Stimulated activated naive B cell treated with anti-CD40 and anti-IgM and Interleukin-4, amounts not matched to agents 10 μg/mL and 1 μg/mL and 100 μg/mL, for 72 hours (primary cell): Measurements from ENCODE around the gene LHX4.

Source experiments
- ATAC-seq, 2 donors: fragments of 150-1000 bp; cut with Tn5 transposase; replicated peaks; 2 replicates each; pipeline ENCODE4 v1.10.0; 2021; ENCODE audit warnings: moderate library complexity in 1 of 2
- DNase-seq: peaks from one replicate; pipeline ENCODE4 v3.0.0; 2021
- H3K27ac Mint-ChIP-seq: one replicate; pipeline ENCODE4 v1.8.0; 2022; ENCODE audit warnings: mild to moderate bottlenecking, mixed read lengths
- H3K27me3 Mint-ChIP-seq, 2 donors: one replicate each; pipeline ENCODE4 v1.8.0; 2022; ENCODE audit warnings: mixed read lengths in 2 of 2
- H3K36me3 Mint-ChIP-seq, 2 donors: one replicate each; pipeline ENCODE4 v1.8.0; 2022; ENCODE audit warnings: mixed read lengths in 2 of 2, mild to moderate bottlenecking in 1 of 2
- H3K4me1 Mint-ChIP-seq, 2 donors: one replicate each; pipeline ENCODE4 v1.8.0; 2022; ENCODE audit warnings: mixed read lengths in 2 of 2, mild to moderate bottlenecking in 1 of 2
- H3K4me3 Mint-ChIP-seq, 2 donors: one replicate each; pipeline ENCODE4 v1.8.0; 2022; ENCODE audit warnings: mild to moderate bottlenecking in 2 of 2, mixed read lengths in 2 of 2, moderate library complexity in 1 of 2
- H3K9me3 Mint-ChIP-seq, 2 donors: one replicate each; pipeline ENCODE4 v1.8.0; 2022; ENCODE audit warnings: mixed read lengths in 2 of 2, mild to moderate bottlenecking in 1 of 2

LHX4 gene

DNA sequence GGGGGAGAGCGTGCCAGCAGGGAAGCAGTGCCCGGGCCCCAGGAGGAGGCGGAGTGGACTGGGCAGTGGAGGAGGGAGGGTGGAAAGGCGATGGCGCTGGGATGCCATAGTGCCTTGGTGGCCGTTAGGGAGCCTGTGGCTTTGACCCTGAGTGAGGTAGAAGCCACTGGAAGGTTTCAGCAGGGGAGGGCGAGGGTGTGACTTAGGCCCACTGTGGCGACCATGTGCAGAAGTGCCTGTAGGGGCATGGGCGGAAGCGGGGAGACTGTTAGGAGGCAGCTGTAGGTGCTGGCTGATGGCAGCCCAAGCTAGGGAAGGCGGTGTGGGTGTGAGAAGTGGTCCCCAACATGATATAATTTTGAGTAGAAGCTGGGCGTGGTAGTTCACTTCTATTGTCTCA is 28.2 kb downstream of the LHX4 start:
- peaks cover 0 to 1% of the 10 kb centered on the region in 2 donors for H3K36me3 Mint-ChIP-seq
- peaks cover 44 to 70% of the 10 kb centered on the region in 2 donors for H3K27me3 Mint-ChIP-seq

GRCh38 chr1:180258935-180259334 is 28.9 kb downstream of the LHX4 start:
- DNase-seq (no peak), ATAC-seq (no peak)
- Mint-ChIP-seq H3K4me3 (no peak overlapping the region), H3K27ac (no peak overlapping the region), H3K36me3 (peaks cover 0 to 1% of the 10 kb centered on the region in 2 donors), H3K9me3 (no peaks in the 10 kb centered on the region), H3K4me1 (no peaks in the 10 kb centered on the region), H3K27me3 (peaks cover 40 to 71% of the 10 kb centered on the region in 2 donors)

More for the DNA sequence above, 28.2 kb downstream of the LHX4 start:
- no peak for ATAC-seq
- Mint-ChIP-seq H3K4me3 (no peak overlapping the region), H3K27ac (no peak overlapping the region), H3K4me1 (no peaks in the 10 kb centered on the region), H3K9me3 (no peaks in the 10 kb centered on the region)
- DNase-seq = no peak

- no peak overlapping the region for H3K4me3 Mint-ChIP-seq
- H3K36me3 Mint-ChIP-seq = peaks cover 0 to 1% of the 10 kb centered on the region in 2 donors
- H3K9me3 Mint-ChIP-seq = no peaks in the 10 kb centered on the region
- H3K4me1 Mint-ChIP-seq = no peaks in the 10 kb centered on the region
- DNase-seq (no peak), ATAC-seq (no peak)
- H3K27ac Mint-ChIP-seq = no peak overlapping the region
- peaks cover 40 to 67% of the 10 kb centered on the region in 2 donors for H3K27me3 Mint-ChIP-seq
Observed at GRCh38 chr1:180259431-180260338, 29.6 kb downstream of the LHX4 start.

DNA sequence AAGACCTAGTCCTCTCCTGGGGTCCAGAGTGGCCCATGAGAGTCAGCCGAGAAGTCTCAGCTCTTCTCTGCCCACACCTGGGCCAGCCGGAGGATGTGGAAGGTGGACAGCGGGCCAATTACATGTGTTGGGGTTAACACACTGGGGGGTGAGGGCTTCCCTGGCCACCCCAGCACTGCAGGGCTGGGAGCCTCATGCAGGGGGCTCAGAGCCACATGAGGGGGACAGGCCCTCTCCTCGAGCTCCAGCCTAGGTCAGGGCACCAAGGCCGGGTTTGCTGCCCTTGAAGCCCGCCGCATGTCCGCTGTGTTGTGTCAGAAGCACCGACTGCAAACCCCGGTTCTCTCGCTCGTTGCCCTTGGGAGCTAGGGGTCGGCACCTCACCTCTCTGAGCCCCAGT is 30.5 kb downstream of the LHX4 start:
- H3K36me3 Mint-ChIP-seq = peaks cover 0 to 1% of the 10 kb centered on the region in 2 donors
- no peak overlapping the region for H3K4me3 Mint-ChIP-seq
- no peak for DNase-seq
- H3K27me3 Mint-ChIP-seq = peaks cover 38 to 65% of the 10 kb centered on the region in 2 donors
- no peaks in the 10 kb centered on the region for H3K4me1 Mint-ChIP-seq
- no peak overlapping the region for H3K27ac Mint-ChIP-seq
- no peak for ATAC-seq
- no peaks in the 10 kb centered on the region for H3K9me3 Mint-ChIP-seq

DNA sequence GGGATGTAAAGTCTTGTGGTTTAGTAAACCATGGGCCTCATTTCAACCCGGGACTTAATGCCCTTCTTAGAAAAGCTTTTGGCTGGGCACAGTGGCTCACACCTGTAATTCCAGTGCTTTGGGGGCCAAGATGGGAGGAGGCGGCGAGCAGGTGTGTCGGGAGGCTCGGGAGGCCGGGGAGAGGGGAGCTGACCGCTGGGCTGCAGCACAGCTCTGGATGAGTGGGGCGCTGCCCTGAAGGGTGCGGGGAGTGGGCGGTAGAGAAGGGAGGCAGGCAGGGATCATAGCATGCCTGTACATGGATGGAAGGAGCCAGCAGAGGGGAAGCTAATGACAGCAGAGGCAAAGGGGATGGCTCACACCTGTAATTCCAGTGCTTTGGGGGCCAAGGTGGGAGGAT is 31.0 kb downstream of the LHX4 start:
- Mint-ChIP-seq H3K4me1 (no peaks in the 10 kb centered on the region), H3K9me3 (no peaks in the 10 kb centered on the region), H3K27ac (no peak overlapping the region), H3K27me3 (peaks cover 33 to 60% of the 10 kb centered on the region in 2 donors), H3K36me3 (peaks cover 0 to 1% of the 10 kb centered on the region in 2 donors), H3K4me3 (no peak overlapping the region)
- ATAC-seq (no peak), DNase-seq (no peak)

DNA sequence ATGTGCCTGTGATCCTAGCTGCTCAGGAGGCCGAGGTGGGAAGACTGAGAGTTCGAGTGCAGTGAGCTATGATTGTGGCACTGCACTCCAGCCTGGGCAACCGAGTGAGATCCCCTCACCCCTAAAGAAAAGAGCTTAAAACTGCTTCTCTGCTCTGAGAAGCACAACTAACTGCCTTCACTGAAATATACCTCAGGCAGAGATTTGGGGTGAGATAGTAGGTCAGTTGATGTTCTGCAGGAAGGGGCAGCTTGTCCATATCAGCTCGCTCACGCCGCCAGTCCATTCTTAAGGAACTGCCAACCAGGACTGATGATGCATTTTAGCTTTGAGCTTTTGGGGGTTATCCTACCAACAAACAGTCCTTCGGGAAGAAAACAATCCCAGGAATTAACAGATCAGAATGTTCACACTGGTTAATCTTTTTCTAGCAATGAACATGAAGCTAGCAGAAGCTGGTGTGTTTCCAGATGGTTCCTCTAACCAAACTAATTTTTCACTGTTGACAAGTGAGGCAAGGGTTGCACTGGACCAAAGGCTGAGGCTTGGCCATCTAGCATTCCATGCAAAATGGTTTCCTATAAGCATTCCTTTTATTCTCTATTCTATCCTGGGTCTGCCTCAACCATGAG is 31.6 kb downstream of the LHX4 start:
- H3K27ac Mint-ChIP-seq = no peak overlapping the region
- no peaks in the 10 kb centered on the region for H3K9me3 Mint-ChIP-seq
- H3K4me1 Mint-ChIP-seq = no peaks in the 10 kb centered on the region
- no peak overlapping the region for H3K4me3 Mint-ChIP-seq
- peaks cover 0 to 1% of the 10 kb centered on the region in 2 donors for H3K36me3 Mint-ChIP-seq
- ATAC-seq (no peak), DNase-seq (no peak)
- peaks cover 27 to 54% of the 10 kb centered on the region in 2 donors for H3K27me3 Mint-ChIP-seq

DNA sequence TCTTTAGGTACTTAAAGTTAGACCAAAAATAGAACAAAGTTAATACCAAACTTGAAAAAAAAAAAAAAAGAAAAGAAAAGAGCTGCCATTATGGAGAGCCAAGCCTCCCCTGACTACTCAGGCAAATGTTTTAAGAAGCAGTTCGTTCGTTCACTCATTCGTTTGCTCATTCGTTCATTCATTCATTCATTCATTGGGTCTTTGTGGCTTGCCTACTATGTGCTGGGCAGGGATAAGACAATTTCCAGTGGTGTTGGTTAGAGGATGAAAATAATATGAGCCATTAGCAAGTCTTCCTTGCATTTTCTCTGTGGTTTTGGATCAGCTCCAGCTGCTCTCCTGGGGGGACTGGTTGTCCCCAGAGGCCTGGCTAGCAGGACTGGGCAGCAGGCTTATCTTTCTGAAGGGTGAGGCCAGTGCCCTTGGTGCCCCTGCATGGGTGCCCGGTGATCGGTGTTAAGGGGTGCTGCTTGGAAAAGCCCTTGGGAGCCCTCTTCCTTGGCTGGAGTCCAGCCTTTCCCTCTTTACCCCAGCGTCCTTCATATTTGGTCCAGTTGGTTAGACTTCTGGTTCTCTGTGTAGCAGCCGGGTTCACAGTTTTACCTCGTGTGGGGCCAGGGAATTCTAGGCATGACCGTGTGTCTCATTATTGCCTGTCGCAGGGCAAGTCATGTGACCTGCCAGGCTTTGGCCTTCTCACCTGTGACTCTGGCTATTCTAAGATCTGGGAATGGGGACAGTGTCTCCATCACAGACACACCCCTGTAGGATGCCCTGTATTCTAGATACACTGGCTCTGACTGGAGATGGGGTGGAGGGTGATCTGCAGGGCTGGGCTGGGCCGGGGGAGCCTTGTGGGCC is 32.8 kb downstream of the LHX4 start:
- peaks cover 20 to 42% of the 10 kb centered on the region in 2 donors for H3K27me3 Mint-ChIP-seq
- H3K4me3 Mint-ChIP-seq = no peak overlapping the region
- no peak overlapping the region for H3K27ac Mint-ChIP-seq
- H3K4me1 Mint-ChIP-seq = no peaks in the 10 kb centered on the region
- H3K36me3 Mint-ChIP-seq = peaks cover 0 to 1% of the 10 kb centered on the region in 2 donors
- DNase-seq (no peak), ATAC-seq (no peak)
- H3K9me3 Mint-ChIP-seq = no peaks in the 10 kb centered on the region

GRCh38 chr1:180264595-180264994 is 34.5 kb downstream of the LHX4 start:
- Mint-ChIP-seq H3K36me3 (no peaks in the 10 kb centered on the region), H3K4me3 (no peak overlapping the region), H3K27me3 (peaks cover 5 to 24% of the 10 kb centered on the region in 2 donors), H3K27ac (no peak overlapping the region), H3K4me1 (no peaks in the 10 kb centered on the region), H3K9me3 (no peaks in the 10 kb centered on the region)
- DNase-seq (no peak), ATAC-seq (no peak)

DNA sequence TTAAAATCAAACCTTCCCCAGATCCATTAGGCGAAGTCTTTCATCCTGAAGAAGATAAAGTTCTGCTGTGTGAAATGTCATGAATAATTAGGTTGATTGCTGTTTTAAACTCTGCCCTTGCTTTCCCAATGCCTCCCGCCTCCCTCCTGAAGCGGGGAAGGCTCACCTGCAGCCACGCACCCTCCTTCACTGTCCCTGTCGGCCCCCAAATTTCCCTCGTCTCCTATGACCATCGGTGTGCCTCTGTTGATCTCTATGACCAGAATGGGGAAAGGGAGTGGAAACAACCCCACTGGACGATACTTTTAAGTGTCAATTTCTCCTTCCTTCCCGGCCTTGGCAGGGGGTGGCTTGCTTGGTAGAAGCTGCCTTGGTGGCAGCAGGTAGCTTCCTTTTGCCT is 35.1 kb downstream of the LHX4 start:
- no peak for DNase-seq
- Mint-ChIP-seq H3K27me3 (peaks cover 0 to 18% of the 10 kb centered on the region in 2 donors), H3K27ac (no peak overlapping the region), H3K36me3 (no peaks in the 10 kb centered on the region), H3K4me1 (no peaks in the 10 kb centered on the region), H3K9me3 (no peaks in the 10 kb centered on the region), H3K4me3 (no peak overlapping the region)
- no peak for ATAC-seq

DNA sequence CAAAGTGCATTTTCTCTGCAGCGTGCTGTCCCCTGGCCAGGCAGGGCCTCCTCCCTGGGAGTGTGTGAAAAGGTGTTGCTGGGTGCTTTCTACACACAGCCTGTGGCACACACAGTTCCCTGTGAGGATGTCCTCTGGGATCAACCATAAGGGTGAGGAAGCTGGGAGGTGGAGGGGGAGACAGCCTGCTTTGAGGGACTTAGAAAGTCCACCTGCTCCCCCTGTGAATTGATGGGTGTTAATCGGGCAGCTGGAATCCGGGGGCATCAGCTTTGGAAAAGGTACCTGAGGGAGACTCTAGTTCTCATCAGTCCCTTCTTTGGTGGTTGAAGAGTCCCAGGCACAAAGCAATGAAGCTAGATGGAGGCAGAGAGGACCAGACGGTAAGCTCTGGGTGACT is 35.8 kb downstream of the LHX4 start:
- Mint-ChIP-seq H3K36me3 (peaks cover 0 to 2% of the 10 kb centered on the region in 2 donors), H3K27ac (no peak overlapping the region), H3K27me3 (peaks cover 0 to 12% of the 10 kb centered on the region in 2 donors), H3K4me3 (no peak overlapping the region), H3K4me1 (no peaks in the 10 kb centered on the region), H3K9me3 (no peaks in the 10 kb centered on the region)
- ATAC-seq (no peak), DNase-seq (no peak)

DNA sequence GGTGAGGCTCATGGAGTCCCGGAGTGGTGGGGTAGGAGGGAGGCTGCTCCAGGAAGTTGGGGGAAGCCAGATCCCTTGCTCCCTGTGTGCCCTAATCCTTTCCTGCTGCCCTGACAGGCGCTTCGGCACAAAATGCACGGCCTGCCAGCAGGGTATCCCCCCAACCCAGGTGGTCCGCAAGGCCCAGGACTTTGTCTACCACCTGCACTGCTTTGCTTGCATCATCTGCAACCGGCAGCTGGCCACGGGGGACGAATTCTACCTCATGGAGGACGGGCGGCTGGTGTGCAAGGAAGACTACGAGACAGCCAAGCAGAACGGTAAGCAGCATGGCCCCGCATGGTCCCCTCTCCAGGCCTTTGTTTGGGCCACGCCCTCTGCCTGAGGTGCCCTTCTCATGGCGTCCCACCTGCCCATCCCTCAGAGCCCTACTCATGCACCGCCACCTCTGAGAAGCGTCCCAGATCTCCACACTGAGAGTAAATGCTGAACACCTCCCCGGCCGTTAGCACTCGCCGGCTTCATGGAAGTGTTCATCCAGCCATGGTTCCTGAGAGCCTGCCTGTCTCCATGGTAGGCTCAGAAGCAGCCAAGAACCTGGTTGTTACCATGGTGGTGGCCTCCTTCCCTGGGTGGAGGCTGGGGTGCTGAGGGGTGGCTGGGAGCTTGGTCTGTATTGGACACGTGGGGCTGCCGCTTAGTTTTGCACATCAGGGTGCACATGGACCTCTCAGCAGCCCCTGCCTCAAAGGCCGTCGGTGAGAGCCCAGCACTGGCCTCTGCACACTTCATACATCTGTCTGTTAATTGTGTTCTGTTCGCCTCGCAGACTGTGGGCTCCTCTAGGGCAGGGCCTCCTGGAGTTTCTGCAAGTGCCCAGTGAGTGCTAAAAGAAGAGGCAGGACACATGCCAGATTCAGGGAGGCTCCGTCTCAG is 36.5 kb downstream of the LHX4 start:
- no peak overlapping the region for H3K27ac Mint-ChIP-seq
- H3K4me3 Mint-ChIP-seq = no peak overlapping the region
- H3K27me3 Mint-ChIP-seq = peaks cover 0 to 6% of the 10 kb centered on the region in 2 donors
- peaks cover 0 to 4% of the 10 kb centered on the region in 2 donors for H3K36me3 Mint-ChIP-seq
- no peak for DNase-seq
- peak in 1 of 2 donors; percentile 6 for ATAC-seq
- H3K9me3 Mint-ChIP-seq = no peaks in the 10 kb centered on the region
- no peaks in the 10 kb centered on the region for H3K4me1 Mint-ChIP-seq

- no peak for ATAC-seq
- Mint-ChIP-seq H3K27me3 (peaks cover 0 to 6% of the 10 kb centered on the region in 2 donors), H3K27ac (peak overlapping the region; percentile 3)
Observed at GRCh38 chr1:180267211-180267561, 37.1 kb downstream of the LHX4 start.

DNA sequence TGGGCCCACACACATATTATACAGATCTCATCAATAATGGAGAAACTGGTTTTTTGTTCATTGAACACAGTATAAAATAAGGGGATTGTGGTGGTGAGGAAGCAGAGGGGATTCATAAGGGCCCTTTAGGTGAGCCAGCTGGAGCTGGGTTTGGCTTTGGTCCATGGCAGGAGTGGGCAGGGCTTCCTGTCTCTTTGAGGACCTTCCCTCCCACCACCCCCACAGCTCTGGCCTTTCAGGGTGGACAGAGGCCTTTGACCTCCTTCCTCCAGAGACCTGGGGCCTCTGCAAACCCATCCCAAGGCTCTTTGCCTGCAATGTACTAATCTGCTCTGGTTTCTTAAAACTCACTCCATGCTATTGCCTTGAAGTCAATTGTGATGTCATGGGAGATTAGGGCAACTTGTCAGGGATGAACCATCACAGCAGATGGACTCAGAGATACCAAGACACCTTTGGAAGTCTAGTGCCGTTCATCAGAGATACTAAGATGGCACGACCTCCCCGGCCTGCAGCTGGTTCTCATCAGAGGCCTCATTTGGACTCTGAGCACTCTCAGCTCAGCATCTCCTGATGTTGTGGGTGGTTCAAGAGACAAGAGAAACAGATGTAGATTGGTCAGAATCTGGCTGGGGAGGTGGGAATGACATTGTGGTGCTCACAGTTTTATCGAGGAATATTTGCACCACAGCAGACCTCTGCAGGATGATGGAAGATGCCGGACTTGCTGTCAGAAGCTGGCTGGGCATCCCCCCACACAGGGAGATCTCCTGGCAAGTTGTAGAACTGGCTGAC is 37.9 kb downstream of the LHX4 start:
- H3K4me1 Mint-ChIP-seq = no peaks in the 10 kb centered on the region
- H3K4me3 Mint-ChIP-seq = no peak overlapping the region
- ATAC-seq = no peak
- H3K36me3 Mint-ChIP-seq = peaks cover 0 to 11% of the 10 kb centered on the region in 2 donors
- H3K27ac Mint-ChIP-seq = no peak overlapping the region
- H3K27me3 Mint-ChIP-seq = peaks cover 0 to 4% of the 10 kb centered on the region in 2 donors
- no peaks in the 10 kb centered on the region for H3K9me3 Mint-ChIP-seq
- no peak for DNase-seq

More at GRCh38 chr1:180267211-180267561, 37.1 kb downstream of the LHX4 start:
- Mint-ChIP-seq H3K9me3 (no peaks in the 10 kb centered on the region), H3K4me1 (no peaks in the 10 kb centered on the region), H3K36me3 (peaks cover 0 to 4% of the 10 kb centered on the region in 2 donors), H3K4me3 (no peak overlapping the region)
- no peak for DNase-seq
